GM10248 (cell line): Measurements from ENCODE around the gene GCNT2.

ENCODE experiments used
- CTCF ChIA-PET: fragments of 300-600 bp; sonication (Branson Sonifier 250); formaldehyde crosslinking; extraction: SDS; loops from one replicate; lab custom pipeline; 2021; ENCODE audit warnings: antibody characterized with exemption; lab: Yijun Ruan, JAX
- POLR2A ChIA-PET: fragments of 350-650 bp; sonication (Branson Sonifier 250); formaldehyde crosslinking; extraction: SDS; loops from one replicate; lab custom pipeline; 2020; ENCODE audit warnings: antibody characterized with exemption; lab: Yijun Ruan, JAX
- DNase-seq: peaks from one replicate; pipeline ENCODE4 v3.0.0; 2012; ENCODE audit errors: extremely low spot score
- CTCF ChIP-seq: IDR thresholded peaks from 2 replicates; pipeline ENCODE4 v1.5.1; 2012; ENCODE audit warnings: mild to moderate bottlenecking, low read depth; ENCODE audit errors: extremely low read depth, missing control alignments, control extremely low read depth

The GCNT2 gene

GRCh38 chr6:10627800-10628199 lies 106.6 kb downstream of the GCNT2 start:
- ChIA-PET POLR2A (no interaction called here), CTCF (no interaction called here)
- DNase-seq: no peak
- no peak for TF ChIP-seq CTCF

GRCh38 chr6:10630178-10630577 lies 109.0 kb downstream of the GCNT2 start:
- ChIA-PET CTCF (interaction anchor here (1.0 to 1.8 kb wide), 2 partner anchors 11 to 53 kb away, joined by 3 read pairs; no protein-coding TSS in a partner anchor), POLR2A (interaction anchor here (0.6 kb wide), 2 partner anchors 15 to 19 kb away, joined by 4 read pairs; no protein-coding TSS in a partner anchor)
- TF ChIP-seq CTCF: no peak
- no peak for DNase-seq

- DNase-seq: peak; percentile 60
- ChIA-PET POLR2A (no interaction called here), CTCF (no interaction called here)
- no peak for TF ChIP-seq CTCF
Observed at GRCh38 chr6:10633216-10633615, 112.1 kb downstream of the GCNT2 start.

- ChIA-PET CTCF (interaction anchor here (1.1 kb wide), 1 partner anchor 14 kb away, joined by 3 read pairs; no protein-coding TSS in a partner anchor), POLR2A (no interaction called here)
- DNase-seq: no peak
- no peak for TF ChIP-seq CTCF
Observed at GRCh38 chr6:10640412-10640811, 119.3 kb downstream of the GCNT2 start.

GRCh38 chr6:10641528-10641927 lies 120.4 kb downstream of the GCNT2 start:
- CTCF ChIA-PET: interaction anchor here (1.7 kb wide), 1 partner anchor 22 kb away, joined by 4 read pairs; no protein-coding TSS in a partner anchor
- no peak for DNase-seq
- POLR2A ChIA-PET: no interaction called here
- no peak for TF ChIP-seq CTCF

- CTCF ChIA-PET: interaction anchor here (1.3 kb wide), 1 partner anchor 12 kb away, joined by 3 read pairs; no protein-coding TSS in a partner anchor
- peak; percentile 27 for DNase-seq
- TF ChIP-seq CTCF: no peak
- POLR2A ChIA-PET: no interaction called here
Observed at GRCh38 chr6:10643201-10643651, 122.1 kb downstream of the GCNT2 start.
